OCI-LY1 (cell line): Measurements from ENCODE around the gene NNT.

Experiments used
- H2AFZ ChIP-seq: fragments of 200-600 bp; sonication (generic), shearing (Covaris generic); 2 replicates; pipeline ENCODE4 v1.6.0; 2014; ENCODE audit warnings: antibody characterized with exemption, mild to moderate bottlenecking, low read length
- H3F3A ChIP-seq: fragments of 200-600 bp; sonication (generic), shearing (Covaris generic); 2 replicates; pipeline ENCODE4 v1.6.0; 2014; ENCODE audit warnings: mild to moderate bottlenecking, antibody characterized with exemption, low read length, moderate library complexity; ENCODE audit not compliant: insufficient read depth
- H3K27ac ChIP-seq: fragments of 200-600 bp; sonication (generic); 2 replicates; pipeline ENCODE4 v1.5.1; 2014; ENCODE audit warnings: low read length, mixed run types, mild to moderate bottlenecking, low read depth; ENCODE audit not compliant: poor library complexity, severe bottlenecking
- H3K27me3 ChIP-seq: fragments of 200-600 bp; sonication (generic); 2 replicates; pipeline ENCODE4 v1.6.0; 2014; ENCODE audit warnings: antibody characterized with exemption, mild to moderate bottlenecking, low read length, moderate library complexity; ENCODE audit not compliant: insufficient read depth
- H3K36me3 ChIP-seq: fragments of 200-600 bp; sonication (generic); 2 replicates; pipeline ENCODE4 v1.6.1; 2014; ENCODE audit warnings: mild to moderate bottlenecking, antibody characterized with exemption, low read length, moderate library complexity, mixed read lengths; ENCODE audit not compliant: insufficient read depth
- H3K4me1 ChIP-seq: fragments of 200-600 bp; sonication (generic); 2 replicates; pipeline ENCODE4 v1.5.1; 2014; ENCODE audit warnings: mild to moderate bottlenecking, low read length, moderate library complexity; ENCODE audit not compliant: insufficient read depth, severe bottlenecking
- H3K4me2 ChIP-seq: fragments of 200-600 bp; sonication (generic), shearing (Covaris generic); 2 replicates; pipeline ENCODE4 v1.6.1; 2014; ENCODE audit warnings: low read length
- H3K4me3 ChIP-seq: fragments of 200-600 bp; sonication (generic); 2 replicates; pipeline ENCODE4 v1.5.1; 2014; ENCODE audit warnings: low read length, low read depth, mild to moderate bottlenecking, mixed read lengths; ENCODE audit not compliant: poor library complexity, severe bottlenecking
- H3K79me2 ChIP-seq: fragments of 200-600 bp; shearing (Covaris generic); 2 replicates; pipeline ENCODE4 v1.6.1; 2016; ENCODE audit warnings: mixed run types, low read length, mixed read lengths; ENCODE audit not compliant: insufficient read depth
- H3K9ac ChIP-seq: fragments of 200-600 bp; sonication (generic), shearing (Covaris generic); 2 replicates; pipeline ENCODE4 v1.6.1; 2014; ENCODE audit warnings: mild to moderate bottlenecking, low read length, mixed read lengths
- H3K9me2 ChIP-seq: fragments of 200-600 bp; sonication (generic), shearing (Covaris generic); 2 replicates; pipeline ENCODE4 v1.6.1; 2014; ENCODE audit warnings: low read depth, mild to moderate bottlenecking, low read length, mixed read lengths
- H3K9me3 ChIP-seq: fragments of 200-600 bp; shearing (Covaris generic); 2 replicates; pipeline ENCODE4 v1.6.1; 2014; ENCODE audit warnings: low read length, mixed read lengths
- H4K20me1 ChIP-seq: fragments of 200-600 bp; sonication (generic), shearing (Covaris generic); 2 replicates; pipeline ENCODE4 v1.6.0; 2016; ENCODE audit warnings: mild to moderate bottlenecking, low read length; ENCODE audit not compliant: insufficient read depth
- CTCF ChIP-seq: fragments of 200-600 bp; sonication (generic), shearing (Covaris generic); IDR thresholded peaks from 2 replicates; pipeline ENCODE4 v1.5.1; 2017; ENCODE audit warnings: mild to moderate bottlenecking, antibody characterized with exemption, low read length, moderate library complexity, mixed read lengths
- EZH2 ChIP-seq: fragments of 200-600 bp; sonication (generic), shearing (Covaris generic); IDR thresholded peaks from 2 replicates; pipeline ENCODE4 v1.8.0; 2017; ENCODE audit warnings: borderline replicate concordance, mixed run types, mild to moderate bottlenecking, antibody characterized with exemption, low read length, moderate library complexity, mixed read lengths

Gene NNT

GRCh38 chr5:43570450-43571158 lies 32.4 kb upstream of the NNT start:
- no peaks in the 10 kb centered on the region for H3F3A ChIP-seq
- no peaks in the 10 kb centered on the region for H3K9me2 ChIP-seq
- H3K9ac ChIP-seq: no peak overlapping the region
- H2AFZ ChIP-seq: no peak overlapping the region
- H3K79me2 ChIP-seq: no peaks in the 10 kb centered on the region
- no peak overlapping the region for H3K4me3 ChIP-seq
- no peaks in the 10 kb centered on the region for H3K4me1 ChIP-seq
- no peaks in the 10 kb centered on the region for H4K20me1 ChIP-seq
- H3K27me3 ChIP-seq: no peaks in the 10 kb centered on the region
- peaks cover 7% of the 10 kb centered on the region; the same call in 1 of the 2 replicates for H3K36me3 ChIP-seq
- H3K27ac ChIP-seq: no peak overlapping the region
- no peaks in the 10 kb centered on the region for H3K9me3 ChIP-seq
- TF ChIP-seq EZH2: no peak
- TF ChIP-seq CTCF: no peak
- no peak overlapping the region for H3K4me2 ChIP-seq

DNA sequence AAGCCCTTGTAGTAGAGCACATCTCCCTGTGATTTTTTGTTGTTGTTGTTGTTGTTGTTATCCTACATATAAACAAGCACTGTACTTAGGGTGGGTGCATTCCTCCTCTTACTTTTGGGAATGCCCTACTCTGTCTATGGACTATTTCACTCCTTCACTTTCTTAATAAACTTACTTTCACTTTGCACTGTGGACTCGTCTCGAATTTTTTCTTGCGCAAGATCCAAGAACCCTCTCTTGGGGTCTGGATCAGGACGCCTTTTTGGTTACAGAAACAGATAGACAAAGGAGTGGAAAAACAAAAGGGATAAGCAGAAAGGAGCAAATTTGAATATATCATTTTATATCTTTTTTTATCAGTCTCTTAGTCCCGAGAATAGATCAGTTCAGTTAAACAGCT lies 31.7 kb upstream of the NNT start:
- TF ChIP-seq EZH2: no peak
- no peak for TF ChIP-seq CTCF
- H3F3A ChIP-seq: no peaks in the 10 kb centered on the region

DNA sequence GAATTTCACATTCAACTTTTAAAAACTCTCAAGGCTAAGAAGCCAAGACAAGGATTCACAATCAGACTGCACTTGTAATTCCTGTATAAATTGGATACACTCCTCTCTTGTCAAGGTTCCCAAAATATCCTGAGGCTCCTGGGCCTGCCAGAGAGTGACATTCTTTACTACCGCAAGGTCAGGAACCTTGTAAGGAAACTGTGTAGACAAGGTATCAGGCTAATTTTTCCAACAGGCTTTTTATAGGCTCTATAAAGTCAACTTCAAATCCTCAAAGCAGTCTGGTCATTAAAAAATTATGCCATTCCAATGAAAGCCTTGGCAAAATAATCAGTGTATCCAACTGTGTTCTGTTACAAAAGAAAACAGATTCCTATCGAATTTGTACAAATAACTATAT lies 30.6 kb upstream of the NNT start:
- no peak overlapping the region for H3K4me2 ChIP-seq
- no peaks in the 10 kb centered on the region for H3K79me2 ChIP-seq
- H3K9ac ChIP-seq: no peak overlapping the region
- H2AFZ ChIP-seq: no peak overlapping the region
- no peaks in the 10 kb centered on the region for H3K9me3 ChIP-seq
- TF ChIP-seq EZH2 (no peak), CTCF (no peak)
- no peaks in the 10 kb centered on the region for H3K9me2 ChIP-seq
- H3K4me3 ChIP-seq: no peak overlapping the region
- no peaks in the 10 kb centered on the region for H4K20me1 ChIP-seq
- H3K4me1 ChIP-seq: no peaks in the 10 kb centered on the region
- H3F3A ChIP-seq: no peaks in the 10 kb centered on the region
- peaks cover 13% of the 10 kb centered on the region for H3K36me3 ChIP-seq
- H3K27me3 ChIP-seq: no peaks in the 10 kb centered on the region
- H3K27ac ChIP-seq: no peak overlapping the region

More for the DNA sequence above, 31.7 kb upstream of the NNT start:
- Histone ChIP-seq H2AFZ (no peak overlapping the region), H3K9me2 (no peaks in the 10 kb centered on the region), H4K20me1 (no peaks in the 10 kb centered on the region), H3K9me3 (no peaks in the 10 kb centered on the region), H3K27ac (no peak overlapping the region), H3K79me2 (no peaks in the 10 kb centered on the region), H3K4me3 (no peak overlapping the region), H3K4me1 (no peaks in the 10 kb centered on the region), H3K9ac (no peak overlapping the region), H3K4me2 (no peak overlapping the region), H3K27me3 (no peaks in the 10 kb centered on the region), H3K36me3 (peaks cover 13% of the 10 kb centered on the region)
